ENCODE measurements around the gene OPALIN.

OPALIN gene

GRCh38 chr10:96374639-96374984 is 15.8 kb upstream of the OPALIN start:
- no peak for DNase-seq (ENCODE audit: low read depth in 2 of 2, low spot score in 1 of 2)

DNA sequence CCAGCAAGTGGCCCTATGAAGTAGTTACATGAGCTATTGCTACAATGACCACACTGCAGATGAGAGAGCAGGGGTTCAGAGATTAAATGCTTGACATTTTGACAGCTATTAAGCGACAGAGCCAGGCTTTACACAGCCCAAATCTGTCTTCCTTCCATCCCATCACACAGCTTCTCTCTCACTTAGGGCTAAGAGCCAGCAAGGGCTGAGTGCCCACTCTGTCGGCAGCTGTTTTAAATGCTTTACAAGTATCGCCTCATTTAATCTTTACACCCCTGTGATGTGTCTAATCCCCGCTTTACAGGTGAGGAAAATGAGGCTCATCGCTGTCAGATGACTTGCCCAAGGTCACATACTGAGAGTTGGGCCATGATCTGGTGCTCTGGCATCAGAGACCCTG is 15.2 kb upstream of the OPALIN start:
- DNase-seq (ENCODE audit: low read depth in 2 of 2, low spot score in 1 of 2) = no peak

DNA sequence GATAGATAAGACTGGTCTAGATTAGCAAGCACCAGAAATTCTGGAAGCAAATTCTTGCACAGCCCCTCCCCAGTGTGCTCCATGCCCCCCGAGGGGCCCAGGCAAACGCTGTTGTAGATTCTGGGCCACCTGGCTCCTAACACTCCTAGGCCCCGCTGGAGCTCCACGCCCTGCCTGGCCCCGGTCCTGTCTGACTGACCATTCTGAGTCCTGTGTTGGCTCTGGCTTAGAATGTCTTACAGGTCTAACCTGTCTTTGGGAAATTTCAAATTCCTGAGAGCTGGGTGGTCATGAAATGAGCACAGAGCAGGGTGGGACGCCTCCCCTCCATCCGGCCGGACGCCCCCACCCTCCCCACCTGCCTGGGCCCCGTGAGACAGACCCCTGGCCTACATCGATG is 12.6 kb upstream of the OPALIN start:
- DNase-seq (ENCODE audit: low read depth in 2 of 2, low spot score in 1 of 2) = no peak

GRCh38 chr10:96370584-96371157 is 11.9 kb upstream of the OPALIN start:
- DNase-seq (ENCODE audit: low read depth in 2 of 2, low spot score in 1 of 2) = peak; percentile 8 to 20

DNA sequence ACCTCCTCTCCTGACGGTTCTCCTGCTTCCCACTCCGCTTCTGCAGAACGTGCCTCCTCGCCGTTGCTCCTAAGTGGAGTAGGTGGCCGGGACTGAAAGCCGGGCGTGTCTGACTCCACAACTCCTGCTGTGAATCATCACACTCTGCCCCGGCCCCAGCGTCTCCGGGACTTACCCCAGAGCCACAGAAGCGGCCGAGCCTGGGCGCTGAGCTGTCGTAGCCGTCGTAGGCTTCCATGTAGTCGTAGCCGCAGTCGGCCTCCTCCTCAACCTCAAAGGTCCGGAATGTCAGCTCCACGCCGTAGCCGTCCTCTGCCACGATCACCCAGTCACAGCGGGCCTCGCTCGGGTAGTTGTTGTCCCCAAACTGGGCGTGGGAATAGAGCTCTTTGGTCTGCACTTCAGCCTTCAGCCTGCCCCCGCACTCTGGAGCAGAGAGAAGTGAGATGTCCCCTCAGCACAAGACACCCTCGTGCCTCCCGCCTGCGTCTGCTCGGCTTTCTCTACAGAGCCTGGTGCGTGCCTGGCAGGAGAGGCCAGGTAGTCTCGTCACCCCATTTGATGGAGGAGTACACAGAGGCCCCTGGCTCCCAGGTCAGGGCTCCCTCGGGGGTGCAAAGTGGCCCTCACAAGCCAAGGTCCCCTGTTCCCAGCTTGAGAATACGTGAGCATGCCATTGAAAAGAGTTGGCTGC is 11.2 kb upstream of the OPALIN start:
- no peak for DNase-seq (ENCODE audit: low read depth in 2 of 2, low spot score in 1 of 2)

DNA sequence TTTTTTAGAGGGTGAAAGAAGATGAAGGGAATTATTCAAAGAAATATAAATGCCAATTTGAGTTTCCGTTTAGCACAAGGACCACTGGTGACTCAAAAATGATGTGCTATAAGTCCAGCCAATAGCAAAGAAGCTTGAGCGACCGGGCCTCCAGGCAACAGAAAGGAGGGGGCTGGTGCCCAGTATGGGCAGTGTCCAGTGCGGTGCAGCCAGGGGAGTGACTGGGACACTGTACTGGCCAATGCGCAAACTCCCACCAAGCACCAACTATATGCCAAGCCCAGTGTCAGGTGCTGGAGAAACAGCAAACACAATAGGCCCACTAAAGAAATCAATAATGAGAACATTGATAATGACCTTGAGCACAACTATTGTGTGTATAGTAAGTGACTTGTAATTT is 10.2 kb upstream of the OPALIN start:
- no peak for DNase-seq (ENCODE audit: low read depth in 2 of 2, low spot score in 1 of 2)

DNA sequence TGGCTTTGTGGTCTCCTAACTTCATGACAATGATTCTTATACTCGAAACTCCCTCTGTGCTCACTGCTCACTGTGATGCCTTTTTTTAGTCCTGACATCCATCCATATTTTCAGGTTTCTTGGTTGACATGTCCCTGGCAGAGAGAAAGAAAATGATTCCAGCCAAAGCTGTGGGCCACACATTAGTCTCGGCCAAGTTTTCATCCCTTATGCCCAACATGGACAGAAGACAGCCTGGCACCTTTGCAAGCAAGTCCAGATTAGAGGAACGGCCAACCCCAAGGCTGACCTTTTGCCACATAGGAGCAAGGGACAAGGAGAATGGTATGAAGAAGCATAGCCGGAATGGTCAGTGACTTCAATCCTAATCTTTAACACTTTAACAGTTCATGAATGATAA is 8.7 kb upstream of the OPALIN start:
- DNase-seq (ENCODE audit: low read depth in 2 of 2, low spot score in 1 of 2) = no peak

DNA sequence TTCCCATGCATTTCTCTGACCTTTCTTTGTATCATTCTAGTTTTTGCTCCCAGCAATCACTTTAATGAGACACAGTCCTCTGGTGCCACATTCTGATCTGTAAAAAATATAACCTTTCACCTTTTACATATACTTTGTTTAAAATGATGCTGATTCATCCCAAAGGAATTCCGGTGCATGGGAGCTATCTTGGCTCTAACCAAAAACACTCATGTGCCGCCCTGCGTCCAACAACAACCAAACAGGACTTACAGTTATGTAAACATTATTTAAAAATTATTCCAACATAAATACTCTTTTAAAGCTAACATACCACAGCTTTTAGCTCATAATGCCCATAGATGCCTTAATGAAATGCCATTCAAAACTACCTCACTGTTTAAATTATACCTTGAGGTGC is 7.7 kb upstream of the OPALIN start:
- DNase-seq (ENCODE audit: low read depth in 2 of 2, low spot score in 1 of 2) = no peak

- no peak for DNase-seq (ENCODE audit: low read depth in 2 of 2, low spot score in 1 of 2)
These were observed 6.8 kb upstream of the OPALIN start for GRCh38 chr10:96365571-96365970.

GRCh38 chr10:96360766-96361165 is 2.0 kb upstream of the OPALIN start:
- no peak for DNase-seq (ENCODE audit: low read depth in 2 of 2, low spot score in 1 of 2)

DNA sequence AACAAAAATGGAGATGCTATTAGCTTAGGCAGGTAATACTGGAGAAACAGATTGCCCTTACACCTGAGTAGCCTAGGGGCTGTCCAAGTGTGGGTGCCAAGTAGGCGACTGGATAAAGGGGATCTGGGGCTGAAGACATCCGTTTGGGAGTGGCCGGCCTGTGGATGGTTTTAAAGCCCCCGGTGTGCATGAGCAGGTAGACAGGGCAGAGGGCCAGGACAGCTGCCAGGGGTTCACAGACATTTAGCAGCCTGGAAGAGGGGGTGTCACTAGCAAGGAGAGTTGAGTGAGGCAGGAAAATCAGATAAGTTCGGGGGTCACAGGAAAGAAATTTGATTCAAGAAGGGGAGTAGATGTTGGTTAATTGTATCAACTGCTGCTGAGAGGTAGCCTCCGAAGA is 1.5 kb upstream of the OPALIN start:
- no peak for DNase-seq (ENCODE audit: low read depth in 2 of 2, low spot score in 1 of 2)

DNA sequence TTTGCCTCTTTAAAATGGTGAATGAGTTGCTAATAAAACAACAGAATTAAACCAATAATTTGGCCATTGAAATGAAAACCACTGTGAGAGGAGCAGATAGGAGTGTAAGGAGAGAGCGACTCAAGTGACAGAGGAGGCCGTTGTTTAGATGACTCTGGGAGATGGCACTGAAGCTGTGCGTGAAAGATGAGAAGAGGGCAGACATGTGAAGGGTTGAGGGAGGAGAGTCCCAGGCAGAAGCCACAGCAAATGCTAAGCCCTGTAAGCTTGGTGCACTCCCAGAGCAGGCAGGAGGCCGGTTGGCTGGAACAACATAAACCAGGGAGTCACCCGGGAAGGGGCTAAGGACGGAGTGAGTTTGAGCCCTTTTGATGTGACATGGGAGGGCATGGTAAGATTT is 814 bp upstream of the OPALIN start:
- DNase-seq (ENCODE audit: low read depth in 2 of 2, low spot score in 1 of 2) = no peak

DNA sequence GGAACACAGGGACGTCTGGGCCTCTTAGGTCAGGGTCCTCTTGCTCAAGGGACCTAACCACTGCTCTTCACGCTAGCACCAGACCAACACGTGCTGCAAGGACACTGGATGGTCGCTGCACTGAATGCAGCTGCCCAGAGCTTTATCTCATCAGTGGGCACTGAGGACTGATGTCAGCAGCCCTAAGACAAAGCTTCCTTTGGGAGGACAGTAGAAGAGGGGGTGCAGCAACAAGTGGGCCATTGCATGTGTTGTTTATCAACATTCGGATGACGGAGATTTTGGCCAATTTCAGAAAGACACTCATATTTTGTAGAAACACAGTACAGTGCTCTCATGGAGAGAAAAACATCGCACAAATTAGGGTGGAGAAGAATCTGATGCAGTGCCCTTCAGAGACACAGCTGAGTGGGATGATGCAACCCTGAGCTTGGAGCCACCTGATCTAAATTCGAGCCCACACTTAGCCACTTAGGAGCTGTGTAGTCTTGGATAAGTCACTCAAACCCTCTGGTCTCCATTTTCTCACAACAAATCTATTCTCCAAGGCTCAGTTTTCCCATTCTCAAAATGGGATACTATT is 1.7 kb downstream of the OPALIN start:
- no peak for DNase-seq (ENCODE audit: low read depth in 2 of 2, low spot score in 1 of 2)

GRCh38 chr10:96352582-96352981 is 6.2 kb downstream of the OPALIN start:
- DNase-seq (ENCODE audit: low read depth in 2 of 2, low spot score in 1 of 2) = no peak

- no peak for DNase-seq (ENCODE audit: low read depth in 2 of 2, low spot score in 1 of 2)
These were observed 6.8 kb downstream of the OPALIN start for GRCh38 chr10:96352027-96352426.

- no peak for DNase-seq (ENCODE audit: low read depth in 2 of 2, low spot score in 1 of 2)
These were observed 12.5 kb downstream of the OPALIN start for GRCh38 chr10:96346295-96346694.

DNA sequence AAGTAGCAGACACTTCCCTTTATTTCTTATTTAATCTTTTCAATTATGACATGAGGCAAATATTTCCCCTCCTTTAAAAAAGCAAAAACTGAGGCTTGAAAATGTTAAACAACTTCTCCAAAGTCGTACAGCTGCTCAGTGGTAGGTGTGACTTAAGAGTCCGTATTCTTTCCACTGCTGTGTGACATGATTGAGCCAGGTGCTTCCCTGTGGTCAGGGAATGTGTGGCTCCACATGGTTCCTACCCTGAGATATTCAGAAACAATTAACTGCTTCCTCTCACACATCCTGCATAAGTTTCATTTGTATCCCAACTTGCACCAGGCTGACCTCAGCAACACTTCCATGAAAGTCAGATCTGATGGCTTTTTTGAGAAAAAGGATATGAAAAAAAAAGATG is 13.6 kb downstream of the OPALIN start:
- no peak for DNase-seq (ENCODE audit: low read depth in 2 of 2, low spot score in 1 of 2)

DNA sequence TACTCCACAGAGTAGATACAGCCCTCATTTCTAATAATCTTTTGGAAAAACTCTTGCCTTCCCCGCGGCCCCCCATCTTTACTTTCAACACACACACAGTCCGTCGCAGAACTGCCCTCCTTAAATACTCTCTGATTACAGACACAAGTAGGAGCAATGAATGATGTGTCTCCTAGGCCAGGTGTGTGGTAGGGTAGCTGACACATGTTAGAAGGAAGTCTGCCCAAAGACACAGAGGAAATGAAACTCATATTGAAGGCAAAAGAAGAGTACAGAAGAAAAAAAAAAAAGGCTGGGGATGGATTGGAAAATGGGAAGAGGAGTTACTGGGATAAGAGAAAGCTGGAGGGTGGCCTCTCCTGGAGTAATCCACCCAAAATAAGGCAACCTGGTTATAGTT is 14.6 kb downstream of the OPALIN start:
- DNase-seq (ENCODE audit: low read depth in 2 of 2, low spot score in 1 of 2) = no peak

GRCh38 chr10:96342402-96342801 is 16.4 kb downstream of the OPALIN start:
- no peak for DNase-seq (ENCODE audit: low read depth in 2 of 2, low spot score in 1 of 2)

DNA sequence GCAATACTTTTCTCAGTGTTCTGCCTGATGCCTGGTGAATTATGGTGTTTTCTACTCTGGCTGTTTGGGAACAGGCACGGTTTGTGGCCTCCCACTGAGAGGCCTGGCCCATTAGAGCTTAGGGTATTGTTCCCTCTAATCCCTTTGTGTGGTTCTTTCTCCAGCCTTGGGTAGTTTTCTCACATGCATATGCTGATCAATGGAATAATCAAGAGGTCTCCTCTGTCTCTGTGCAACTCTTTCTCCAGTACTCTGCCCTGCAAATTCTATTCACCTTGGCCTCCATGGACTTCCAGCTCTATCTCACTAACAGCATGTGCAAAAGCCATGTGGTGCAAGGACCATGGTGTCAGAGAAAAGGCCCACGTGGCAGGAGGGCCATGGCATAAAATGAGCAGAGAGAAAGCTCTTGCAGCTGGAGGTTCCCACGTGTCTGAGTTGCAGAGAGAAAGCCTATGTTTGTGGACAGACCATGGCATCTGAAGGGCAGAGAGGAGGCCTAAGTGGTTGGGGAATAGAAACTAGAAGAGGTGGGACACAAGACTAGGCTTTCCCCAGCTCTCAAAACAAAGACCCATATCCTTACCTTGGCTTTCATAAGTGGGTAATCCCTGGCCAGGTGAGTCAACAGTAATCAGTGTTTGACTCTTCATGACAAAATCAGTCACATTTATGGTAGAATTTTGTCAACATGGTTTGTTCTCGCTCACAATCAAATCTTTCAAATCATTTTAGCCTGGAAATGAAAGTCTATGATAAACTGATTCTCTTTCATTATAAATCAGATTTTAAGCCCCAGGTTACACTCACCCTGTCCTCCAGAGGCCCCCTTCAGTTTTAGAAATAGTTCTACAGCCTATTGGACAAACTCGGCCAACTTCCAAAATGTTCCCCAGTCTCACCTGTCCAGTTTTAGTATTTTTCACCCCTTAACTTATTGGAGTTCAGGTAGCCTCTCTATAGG is 17.3 kb downstream of the OPALIN start:
- no peak for DNase-seq (ENCODE audit: low read depth in 2 of 2, low spot score in 1 of 2)

- no peak for DNase-seq (ENCODE audit: low read depth in 2 of 2, low spot score in 1 of 2)
These were observed 18.6 kb downstream of the OPALIN start for GRCh38 chr10:96339956-96340904.
